Fibroblast of mammary gland (primary cell): ENCODE results near the gene MSH3.
"Not testable (repeated sequence)": the region's sequence is repeated elsewhere in the genome, so short reads cannot be mapped to it uniquely, and the experiment has no call there.

Experiments
- DNase-seq: peaks from one replicate; pipeline ENCODE4 v3.0.0-alpha.2; 2010; ENCODE audit warnings: low read depth
- H3K4me3 ChIP-seq: 2 replicates; pipeline ENCODE4 v1.5.1; 2011; ENCODE audit warnings: low read depth, mild to moderate bottlenecking, low read length, moderate library complexity; ENCODE audit not compliant: control insufficient read depth
- CTCF ChIP-seq: conservative IDR thresholded peaks from 2 replicates; pipeline ENCODE4 v1.5.1; 2011; ENCODE audit warnings: low read depth, low read length, inconsistent platforms; ENCODE audit not compliant: control insufficient read depth, insufficient read depth

Gene MSH3

GRCh38 chr5:80894083-80894482, 239.6 kb downstream of the MSH3 start:
- TF ChIP-seq CTCF = no peak
- no peak for DNase-seq
- no peak overlapping the region for H3K4me3 ChIP-seq

DNA sequence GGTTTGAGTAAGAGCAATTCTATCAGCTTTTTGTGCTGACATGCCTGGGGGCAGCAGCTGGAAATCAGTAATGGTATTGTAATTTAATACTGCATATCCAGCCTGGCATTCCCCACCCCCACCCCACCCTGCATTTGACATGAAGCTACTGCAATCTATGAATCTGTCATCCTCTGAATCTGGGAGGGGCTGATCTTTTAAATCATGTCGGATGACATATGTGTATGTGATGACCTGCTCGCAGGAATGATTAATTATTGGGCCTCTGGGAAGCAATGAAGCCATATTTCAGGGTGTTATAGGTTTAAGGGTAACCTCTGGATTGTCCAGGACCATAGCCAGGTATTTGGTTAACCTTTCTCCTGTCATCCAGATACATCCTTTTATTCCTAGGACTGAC, 241.1 kb downstream of the MSH3 start:
- no peak for TF ChIP-seq CTCF

GRCh38 chr5:80902624-80903023, 248.2 kb downstream of the MSH3 start:
- DNase-seq, H3K4me3 ChIP-seq: not testable (repeated sequence)

More for the DNA sequence above, 241.1 kb downstream of the MSH3 start:
- no peak overlapping the region for H3K4me3 ChIP-seq
- no peak for DNase-seq

DNA sequence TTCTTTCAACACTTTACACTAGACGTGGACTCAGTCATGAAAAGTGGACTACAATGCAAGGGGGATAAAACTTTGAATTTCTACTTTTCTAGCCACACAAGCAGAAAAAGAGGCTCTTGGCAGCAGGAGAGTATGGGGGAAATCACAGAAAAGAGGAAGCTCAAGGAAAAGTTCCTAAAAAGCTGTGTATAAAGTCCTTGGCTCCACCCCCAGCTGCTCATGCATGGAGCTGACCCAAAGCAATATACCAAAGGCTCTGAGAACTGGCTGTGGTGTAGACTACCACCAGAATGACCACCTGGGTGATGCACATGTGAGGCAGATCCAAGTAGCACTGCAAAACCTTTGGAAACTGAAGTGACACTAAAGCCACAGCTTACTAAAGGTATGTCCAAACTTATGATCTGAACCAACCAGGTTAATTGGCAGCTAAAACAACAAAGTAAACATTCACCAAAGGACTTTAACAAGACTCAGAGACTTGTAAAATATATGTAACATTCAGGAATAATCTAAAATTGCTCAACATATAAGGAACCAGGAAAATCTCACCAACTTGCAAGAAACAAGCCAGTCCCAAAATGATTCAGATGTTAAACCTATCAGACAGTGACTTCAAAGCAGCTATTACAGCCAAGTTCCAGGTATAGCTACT, 250.2 kb downstream of the MSH3 start:
- no peak for TF ChIP-seq CTCF
- DNase-seq = no peak
- H3K4me3 ChIP-seq = no peak overlapping the region

DNA sequence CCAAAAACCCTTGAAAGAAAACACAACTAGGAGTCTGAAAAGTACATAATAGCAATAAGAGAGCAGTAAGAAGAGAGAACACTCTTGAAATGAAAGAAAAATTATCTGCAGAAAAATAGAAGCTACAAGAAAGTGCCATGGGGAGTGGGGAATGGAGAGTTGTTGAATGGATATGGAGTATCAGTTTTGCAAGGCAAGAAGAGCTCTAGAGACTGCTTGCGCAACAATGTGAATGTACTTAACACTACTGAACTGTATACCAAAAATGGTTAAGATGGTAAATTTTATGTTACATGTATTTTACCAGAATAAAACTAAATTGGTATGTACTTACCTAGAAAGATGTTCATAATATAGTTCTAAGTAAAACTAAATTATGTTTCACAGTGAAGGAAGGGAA, 251.0 kb downstream of the MSH3 start:
- DNase-seq = peak; percentile 5
- H3K4me3 ChIP-seq = no peak overlapping the region
- TF ChIP-seq CTCF = no peak

DNA sequence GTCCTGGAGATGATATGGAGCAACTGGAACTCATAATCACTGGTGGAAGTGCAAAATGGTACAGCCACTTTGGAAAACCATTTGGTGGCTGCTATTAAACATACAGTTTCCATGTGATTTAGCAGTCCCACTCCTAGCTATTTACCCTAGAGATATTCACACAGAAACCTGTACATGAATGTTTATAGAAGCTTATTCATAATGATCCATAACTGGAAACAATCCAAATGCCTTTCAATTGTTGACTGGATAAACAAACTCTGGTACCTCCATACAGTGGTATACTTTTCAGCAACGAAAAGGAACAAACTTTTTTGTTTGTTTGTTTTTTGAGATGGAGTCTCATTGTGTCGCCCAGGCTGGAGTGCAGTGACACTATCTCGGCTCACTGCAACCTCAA, 258.0 kb downstream of the MSH3 start:
- no peak for TF ChIP-seq CTCF
- DNase-seq = no peak
- H3K4me3 ChIP-seq = no peak overlapping the region

DNA sequence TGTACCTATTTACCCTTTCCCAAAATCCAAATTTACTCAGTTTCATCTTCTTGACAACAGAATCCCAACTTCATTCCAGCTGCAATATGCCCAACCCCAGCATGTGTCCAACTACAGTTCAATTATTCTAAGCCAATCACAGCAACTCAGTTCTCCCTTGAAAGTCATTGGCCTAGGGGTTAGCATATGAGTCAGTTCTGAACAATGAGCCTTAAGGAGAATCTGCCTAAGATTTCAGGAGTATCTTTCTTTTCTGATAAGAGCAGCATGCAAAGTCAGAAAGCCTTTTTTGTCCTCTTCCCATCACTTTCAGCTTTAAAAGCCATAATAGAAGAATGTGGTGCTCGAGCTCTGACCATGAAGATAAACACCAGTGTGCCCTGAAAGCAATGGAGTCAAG, 261.3 kb downstream of the MSH3 start:
- DNase-seq = peak; percentile 38
- TF ChIP-seq CTCF = no peak
- H3K4me3 ChIP-seq = no peak overlapping the region
